ENCODE data around the gene COX6B2. TPM values are rescaled to one million over a fixed set of nuclear protein-coding genes. Genes with fewer than 3 reads are reported as not detected.

The COX6B2 gene
- polyA plus RNA-seq, 1 of the 3 experiments (the other 2 are of a cell fraction), result 0.74 TPM

DNA sequence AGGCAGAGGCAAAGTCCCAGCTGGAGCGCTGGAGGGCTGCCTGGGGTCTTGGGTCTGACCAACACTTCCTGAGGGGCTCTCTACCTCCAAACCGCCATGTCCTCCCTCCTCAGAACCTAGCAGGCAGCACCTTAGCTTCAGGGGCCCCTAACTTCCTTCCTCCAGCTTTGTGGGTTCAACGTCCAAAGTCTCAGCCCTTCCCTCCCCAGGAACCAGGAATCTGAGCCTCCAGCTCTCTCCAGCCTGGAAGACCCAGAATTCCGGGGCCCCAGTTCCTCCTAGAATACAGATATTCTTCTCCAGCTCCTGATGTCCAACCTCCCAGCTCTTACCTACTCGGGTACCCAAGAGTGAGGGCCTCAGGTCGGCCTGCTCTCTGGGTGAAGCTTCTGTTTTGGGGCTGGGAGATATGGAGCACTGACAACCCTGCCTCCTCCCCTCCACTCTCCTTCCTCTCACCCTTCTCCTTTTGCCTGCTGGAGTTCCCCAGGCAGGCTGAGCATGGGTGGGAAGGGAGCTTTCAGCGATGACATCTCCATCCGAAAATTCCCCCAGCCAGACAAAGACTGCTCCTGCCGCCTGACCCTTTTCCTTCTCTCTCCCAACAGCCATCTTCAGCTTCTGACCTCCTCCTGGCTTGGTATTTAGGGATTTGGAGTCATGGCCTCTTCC is 32.9 kb downstream of the COX6B2 start (continued):
- TF ChIP-seq, protein P1, sequence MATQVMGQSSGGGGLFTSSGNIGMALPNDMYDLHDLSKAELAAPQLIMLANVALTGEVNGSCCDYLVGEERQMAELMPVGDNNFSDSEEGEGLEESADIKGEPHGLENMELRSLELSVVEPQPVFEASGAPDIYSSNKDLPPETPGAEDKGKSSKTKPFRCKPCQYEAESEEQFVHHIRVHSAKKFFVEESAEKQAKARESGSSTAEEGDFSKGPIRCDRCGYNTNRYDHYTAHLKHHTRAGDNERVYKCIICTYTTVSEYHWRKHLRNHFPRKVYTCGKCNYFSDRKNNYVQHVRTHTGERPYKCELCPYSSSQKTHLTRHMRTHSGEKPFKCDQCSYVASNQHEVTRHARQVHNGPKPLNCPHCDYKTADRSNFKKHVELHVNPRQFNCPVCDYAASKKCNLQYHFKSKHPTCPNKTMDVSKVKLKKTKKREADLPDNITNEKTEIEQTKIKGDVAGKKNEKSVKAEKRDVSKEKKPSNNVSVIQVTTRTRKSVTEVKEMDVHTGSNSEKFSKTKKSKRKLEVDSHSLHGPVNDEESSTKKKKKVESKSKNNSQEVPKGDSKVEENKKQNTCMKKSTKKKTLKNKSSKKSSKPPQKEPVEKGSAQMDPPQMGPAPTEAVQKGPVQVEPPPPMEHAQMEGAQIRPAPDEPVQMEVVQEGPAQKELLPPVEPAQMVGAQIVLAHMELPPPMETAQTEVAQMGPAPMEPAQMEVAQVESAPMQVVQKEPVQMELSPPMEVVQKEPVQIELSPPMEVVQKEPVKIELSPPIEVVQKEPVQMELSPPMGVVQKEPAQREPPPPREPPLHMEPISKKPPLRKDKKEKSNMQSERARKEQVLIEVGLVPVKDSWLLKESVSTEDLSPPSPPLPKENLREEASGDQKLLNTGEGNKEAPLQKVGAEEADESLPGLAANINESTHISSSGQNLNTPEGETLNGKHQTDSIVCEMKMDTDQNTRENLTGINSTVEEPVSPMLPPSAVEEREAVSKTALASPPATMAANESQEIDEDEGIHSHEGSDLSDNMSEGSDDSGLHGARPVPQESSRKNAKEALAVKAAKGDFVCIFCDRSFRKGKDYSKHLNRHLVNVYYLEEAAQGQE (IDR thresholded peaks at IDR 0.05; ENCODE audit: low read depth, low read length), result no peak
- TF ChIP-seq ELF1 (IDR thresholded peaks at IDR 0.05) (no peak), MAX (IDR thresholded peaks at IDR 0.05; ENCODE audit: low read depth) (no peak)

DNA sequence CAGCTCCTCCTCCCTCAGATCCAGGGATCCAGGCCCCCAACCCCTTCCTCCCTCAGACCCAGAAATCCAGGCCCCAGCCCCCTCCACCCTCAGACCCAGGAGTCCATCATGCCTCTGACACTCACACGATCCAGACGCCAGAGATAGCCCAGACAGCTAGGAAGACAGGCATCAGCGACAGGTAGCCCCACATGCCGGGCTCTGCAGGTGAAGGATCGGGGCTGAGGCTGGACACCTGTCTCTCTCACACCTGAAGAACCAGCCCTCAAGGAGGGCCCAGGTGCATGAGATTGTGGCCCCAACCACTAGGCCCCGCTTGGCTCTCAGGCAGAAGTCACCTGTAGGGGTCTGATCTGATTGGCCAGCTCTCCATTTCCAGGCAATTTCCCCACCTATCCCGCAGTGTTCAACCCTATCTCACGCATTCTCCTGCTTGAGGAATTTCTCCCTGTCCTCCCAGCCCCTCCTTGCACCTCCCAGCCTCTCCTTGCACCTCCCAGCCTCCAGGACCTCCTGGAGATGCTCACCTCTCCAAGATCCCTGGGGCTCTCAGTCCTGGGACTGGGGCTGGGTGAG is 33.6 kb downstream of the COX6B2 start:
- H3K9me2 ChIP-seq, result no peaks in the 10 kb centered on the region
- H2AFZ ChIP-seq (ENCODE audit: low read depth), result no peak overlapping the region
- ChIA-PET CTCF (interaction anchor here (1.0 to 3.1 kb wide), 5 partner anchors 18 to 180 kb away, joined by 3 to 21 read pairs (median 5); no protein-coding TSS in a partner anchor), POLR2A (interaction anchor here (1.0 to 1.1 kb wide), 2 partner anchors 11 to 63 kb away, joined by 3 read pairs; no protein-coding TSS in a partner anchor)
- H3K4me2 ChIP-seq, result no peak overlapping the region
- DNase-seq, result no peak
- H3K4me3 ChIP-seq (ENCODE audit: low read depth in 2 of 2, low read length in 1 of 2), result no peak overlapping the region
- no peaks in the 10 kb centered on the region for H3K9me3 ChIP-seq
- H3K79me2 ChIP-seq (ENCODE audit: insufficient read depth), result no peaks in the 10 kb centered on the region
- H3K36me3 ChIP-seq (replicated peaks in 1 of 2; ENCODE audit: control insufficient read depth in 1 of 2, insufficient read depth in 2 of 2, low read length in 1 of 2), result no peaks in the 10 kb centered on the region
- H3K4me1 ChIP-seq (ENCODE audit: control insufficient read depth in 1 of 2, insufficient read depth in 2 of 2, low read depth in 1 of 2, low read length in 1 of 2), result no peaks in the 10 kb centered on the region
- no peak for TF ChIP-seq MAX (IDR thresholded peaks at IDR 0.05; ENCODE audit: low read depth)
- no peaks in the 10 kb centered on the region for H3K27me3 ChIP-seq (ENCODE audit: insufficient read depth)
- H4K20me1 ChIP-seq (ENCODE audit: insufficient read depth), result no peaks in the 10 kb centered on the region
- WGBS (ENCODE audit: low lambda C conversion rate), result 91% methylated on average over 8 of the region's 8 CpGs
- no peak overlapping the region for H3K9ac ChIP-seq
- H3F3A ChIP-seq (replicated peaks; ENCODE audit: insufficient read depth), result no peaks in the 10 kb centered on the region
- H3K27ac ChIP-seq (ENCODE audit: low read depth in 2 of 2, low read length in 1 of 2), result no peak overlapping the region

DNA sequence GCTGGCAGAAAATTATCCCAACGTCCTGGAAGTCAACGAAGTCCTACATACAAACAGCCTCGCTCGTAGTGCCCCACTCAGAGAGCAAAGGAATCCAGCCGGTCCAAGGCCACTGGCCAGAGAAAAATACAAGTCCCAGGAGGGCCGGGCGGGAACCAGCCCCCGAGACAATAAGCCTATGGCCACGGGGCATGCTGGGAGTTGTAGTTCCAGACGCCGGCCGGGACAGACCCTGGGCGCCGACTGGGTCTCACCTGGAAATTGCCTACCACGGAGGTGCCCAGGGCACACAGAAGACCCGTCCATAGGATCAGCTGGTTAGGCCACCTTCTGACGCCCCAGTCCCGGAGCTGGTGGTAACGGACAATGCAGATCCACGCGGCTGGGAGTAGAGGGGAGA is 34.7 kb downstream of the COX6B2 start:
- no peaks in the 10 kb centered on the region for H3K4me1 ChIP-seq (ENCODE audit: control insufficient read depth in 1 of 2, insufficient read depth in 2 of 2, low read depth in 1 of 2, low read length in 1 of 2)
- H3K36me3 ChIP-seq (replicated peaks in 1 of 2; ENCODE audit: control insufficient read depth in 1 of 2, insufficient read depth in 2 of 2, low read length in 1 of 2), result no peaks in the 10 kb centered on the region
- no peak overlapping the region for H3K4me2 ChIP-seq
- H3K9ac ChIP-seq, result no peak overlapping the region
- no peaks in the 10 kb centered on the region for H3F3A ChIP-seq (replicated peaks; ENCODE audit: insufficient read depth)
- no peak overlapping the region for H2AFZ ChIP-seq (ENCODE audit: low read depth)
- no peaks in the 10 kb centered on the region for H3K9me2 ChIP-seq
- H4K20me1 ChIP-seq (ENCODE audit: insufficient read depth), result no peaks in the 10 kb centered on the region
- no peak overlapping the region for H3K27ac ChIP-seq (ENCODE audit: low read depth in 2 of 2, low read length in 1 of 2)
- no peaks in the 10 kb centered on the region for H3K27me3 ChIP-seq (ENCODE audit: insufficient read depth)
- TF ChIP-seq RAD21 (IDR thresholded peaks at IDR 0.05; ENCODE audit: low read length), result no peak
- no peak for TF ChIP-seq RXRA (IDR thresholded peaks at IDR 0.05; ENCODE audit: borderline replicate concordance, low read depth)
- no peak for TF ChIP-seq FOSL2 (IDR thresholded peaks at IDR 0.05; ENCODE audit: borderline replicate concordance, low read depth)
- TF ChIP-seq RFX5 (IDR thresholded peaks at IDR 0.05; ENCODE audit: low read length), result no peak
- no peak for TF ChIP-seq RCOR1 (IDR thresholded peaks at IDR 0.05; ENCODE audit: low read length)
- no peak for TF ChIP-seq GABPA (IDR thresholded peaks at IDR 0.05; ENCODE audit: low read depth)
- TF ChIP-seq FOXM1 (IDR thresholded peaks at IDR 0.05; ENCODE audit: low read depth), result no peak
- no peak for TF ChIP-seq NRF1 (IDR thresholded peaks at IDR 0.05; ENCODE audit: low read depth, low read length)
- no peak for TF ChIP-seq JUND (IDR thresholded peaks at IDR 0.05)
- H3K4me3 ChIP-seq (ENCODE audit: low read depth in 2 of 2, low read length in 1 of 2), result no peak overlapping the region
- H3K9me3 ChIP-seq, result no peaks in the 10 kb centered on the region
- ChIA-PET CTCF (interaction anchor here (1.8 to 3.1 kb wide), 3 partner anchors 18 to 178 kb away, joined by 5 to 21 read pairs (median 9); no protein-coding TSS in a partner anchor), POLR2A (no interaction called here)
- H3K79me2 ChIP-seq (ENCODE audit: insufficient read depth), result no peaks in the 10 kb centered on the region
- WGBS (ENCODE audit: low lambda C conversion rate), result 69% methylated on average over 7 of the region's 21 CpGs
- peak; percentile 83 for DNase-seq
